Measurements from ENCODE around the gene BCL6. TPM values are rescaled to one million over a fixed set of nuclear protein-coding genes. Genes with fewer than 3 reads are reported as not detected.

The BCL6 gene
- total and polyA plus RNA-seq, 2 of the 8 experiments (the other 6 are each of a cell fraction or from before 2014, with no cell fraction given), result 5.7 to 10.4 TPM

GRCh38 chr3:187693431-187693830, 51.8 kb downstream of the BCL6 start:
- Histone ChIP-seq H3K9me3 (ENCODE audit: insufficient read depth in 2 of 2, low read depth in 1 of 2, low read length in 1 of 2) (no peaks in the 10 kb centered on the region), H4K91ac (replicated peaks; ENCODE audit: insufficient read length, low read length) (no peak overlapping the region), H4K5ac (ENCODE audit: insufficient read length, low read depth, low read length) (no peak overlapping the region), H2BK12ac (ENCODE audit: low read depth, low read length) (no peak overlapping the region), H3K4me1 (replicated peaks in 1 of 4; ENCODE audit: control insufficient read depth in 3 of 4, insufficient read depth in 4 of 4, low read length in 3 of 4) (no peaks in the 10 kb centered on the region), H2BK120ac (replicated peaks; ENCODE audit: low read depth, low read length) (no peak overlapping the region), H4K8ac (ENCODE audit: extremely low read depth, insufficient read depth, low read length) (no peak overlapping the region), H4K20me1 (replicated peaks in 1 of 2; ENCODE audit: control insufficient read depth in 1 of 2, insufficient read depth in 2 of 2, low read length in 2 of 2) (no peaks in the 10 kb centered on the region), H3K18ac (ENCODE audit: extremely low read depth, low read length) (no peak overlapping the region), H2AK5ac (ENCODE audit: low read depth, low read length) (no peak overlapping the region), H2BK15ac (ENCODE audit: low read length) (no peak overlapping the region), H3K79me1 (ENCODE audit: low read depth, low read length) (no peaks in the 10 kb centered on the region), H2BK5ac (ENCODE audit: low read depth, low read length) (no peak overlapping the region), H3K4ac (replicated peaks; ENCODE audit: insufficient read length, low read depth, low read length) (no peak overlapping the region), H3K9ac (replicated peaks in 1 of 4; ENCODE audit: extremely low read depth in 1 of 4, low read depth in 3 of 4, low read length in 3 of 4) (no peak overlapping the region), H3K56ac (replicated peaks; ENCODE audit: insufficient read length, low read depth, low read length) (no peak overlapping the region), H2AFZ (ENCODE audit: low read length) (no peak overlapping the region), H3K4me3 (ENCODE audit: extremely low read depth in 1 of 4, insufficient read depth in 2 of 4, low read depth in 3 of 4, low read length in 4 of 4) (no peak overlapping the region), H3K14ac (ENCODE audit: insufficient read length) (no peak overlapping the region), H3K36me3 (ENCODE audit: control insufficient read depth in 2 of 4, insufficient read depth in 4 of 4, low read length in 3 of 4) (no peaks in the 10 kb centered on the region), H2BK20ac (ENCODE audit: low read length) (no peak overlapping the region), H3K27me3 (replicated peaks in 1 of 4; ENCODE audit: control insufficient read depth in 3 of 4, extremely low read depth in 1 of 4, insufficient read depth in 3 of 4, low read length in 3 of 4) (no peaks in the 10 kb centered on the region), H3K4me2 (ENCODE audit: insufficient read depth in 1 of 2, low read depth in 2 of 2, low read length in 2 of 2) (no peak overlapping the region), H3K27ac (ENCODE audit: low read depth, low read length) (no peak overlapping the region), H3K23me2 (ENCODE audit: low read depth, low read length) (no peaks in the 10 kb centered on the region), H3K23ac (ENCODE audit: insufficient read length) (no peak overlapping the region), H3K79me2 (ENCODE audit: control insufficient read depth in 1 of 2, insufficient read depth in 2 of 2, low read length in 2 of 2) (no peaks in the 10 kb centered on the region)
- POLR2A ChIA-PET (ENCODE audit: partially characterized antibody), result no interaction called here
- 90% methylated on average over 1 of the region's 1 CpG; no CpG with 5 or more reads in 1 of the 2 experiments for WGBS, 2 experiments (ENCODE audit: extremely low coverage in 1 of 2, insufficient coverage in 1 of 2, insufficient read length in 1 of 2, insufficient replicate concordance in 2 of 2, low coverage in 1 of 2, low lambda C conversion rate in 2 of 2, missing lambda C conversion rate in 1 of 2)
- CTCF ChIA-PET (ENCODE audit: partially characterized antibody), result interaction anchor here (0.5 to 6.4 kb wide), 5 partner anchors 10 to 434 kb away, joined by 3 to 44 read pairs (median 10); partner anchors contain the start of gene RTP2
- DNase-seq (ENCODE audit: low read depth in 1 of 2, low spot score in 2 of 2) (no peak), FAIRE-seq (no peak)
- no peak for TF ChIP-seq E2F6 (IDR thresholded peaks at IDR 0.05)
- TF ChIP-seq RAD21 (IDR thresholded peaks at IDR 0.05 in 1 of 2, conservative IDR thresholded peaks at IDR 0.05 in 1 of 2; ENCODE audit: low read depth in 2 of 2, low read length in 2 of 2), result no peak
- TF ChIP-seq KDM4A (IDR thresholded peaks at IDR 0.05; ENCODE audit: low read depth, low read length, severe bottlenecking), result no peak
- no peak for TF ChIP-seq BRCA1 (IDR thresholded peaks at IDR 0.05; ENCODE audit: low read depth, low read length)
- TF ChIP-seq RXRA (IDR thresholded peaks at IDR 0.05; ENCODE audit: insufficient read depth, low read depth, low read length), result no peak
- TF ChIP-seq SRF (IDR thresholded peaks at IDR 0.05; ENCODE audit: low read depth, low read length), result no peak
- TF ChIP-seq KDM5A (IDR thresholded peaks at IDR 0.05; ENCODE audit: low read length), result no peak
